ENCODE results near the gene TOMM34.

DNA sequence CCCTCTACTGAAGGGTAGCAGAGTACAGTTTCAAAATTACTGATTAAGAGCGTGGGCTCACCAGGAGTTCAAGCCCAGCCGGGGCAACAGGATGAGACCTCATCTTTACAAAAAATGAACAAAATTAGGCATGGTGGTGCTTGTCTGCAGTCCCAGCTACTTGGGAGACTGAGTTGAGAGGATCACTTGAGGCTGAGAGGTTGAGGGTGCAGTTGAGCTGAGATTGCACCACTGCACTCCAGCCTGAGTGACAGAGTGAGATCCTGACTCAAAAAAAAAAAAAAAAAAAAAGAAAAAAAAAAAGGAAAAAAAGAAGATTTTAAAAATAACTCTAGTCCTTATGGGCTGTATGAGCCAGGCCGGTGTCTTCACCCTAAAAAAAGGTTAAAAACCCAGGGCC, 31.6 kb downstream of the TOMM34 start:
- TF ChIP-seq, protein P1, sequence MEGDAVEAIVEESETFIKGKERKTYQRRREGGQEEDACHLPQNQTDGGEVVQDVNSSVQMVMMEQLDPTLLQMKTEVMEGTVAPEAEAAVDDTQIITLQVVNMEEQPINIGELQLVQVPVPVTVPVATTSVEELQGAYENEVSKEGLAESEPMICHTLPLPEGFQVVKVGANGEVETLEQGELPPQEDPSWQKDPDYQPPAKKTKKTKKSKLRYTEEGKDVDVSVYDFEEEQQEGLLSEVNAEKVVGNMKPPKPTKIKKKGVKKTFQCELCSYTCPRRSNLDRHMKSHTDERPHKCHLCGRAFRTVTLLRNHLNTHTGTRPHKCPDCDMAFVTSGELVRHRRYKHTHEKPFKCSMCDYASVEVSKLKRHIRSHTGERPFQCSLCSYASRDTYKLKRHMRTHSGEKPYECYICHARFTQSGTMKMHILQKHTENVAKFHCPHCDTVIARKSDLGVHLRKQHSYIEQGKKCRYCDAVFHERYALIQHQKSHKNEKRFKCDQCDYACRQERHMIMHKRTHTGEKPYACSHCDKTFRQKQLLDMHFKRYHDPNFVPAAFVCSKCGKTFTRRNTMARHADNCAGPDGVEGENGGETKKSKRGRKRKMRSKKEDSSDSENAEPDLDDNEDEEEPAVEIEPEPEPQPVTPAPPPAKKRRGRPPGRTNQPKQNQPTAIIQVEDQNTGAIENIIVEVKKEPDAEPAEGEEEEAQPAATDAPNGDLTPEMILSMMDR (IDR thresholded peaks at IDR 0.05): no peak
- TF ChIP-seq POLR2A (IDR thresholded peaks at IDR 0.05; ENCODE audit: low read depth) (no peak), POLR2AphosphoS5 (IDR thresholded peaks at IDR 0.05) (no peak), EP300 (IDR thresholded peaks at IDR 0.05) (no peak)
